ENCODE results near the gene FOXP1.

Gene FOXP1

GRCh38 chr3:71244826-71245488 lies 338.6 kb downstream of the FOXP1 start:
- no peak for DNase-seq (ENCODE audit: extremely low read depth, insufficient read length)
- Histone ChIP-seq H3K4me3 (replicated peaks; ENCODE audit: low read depth, low read length) (no peak overlapping the region), H3K36me3 (ENCODE audit: control insufficient read depth, insufficient read depth, low read length) (no peaks in the 10 kb centered on the region), H3K27me3 (replicated peaks; ENCODE audit: control insufficient read depth, insufficient read depth, low read length) (no peaks in the 10 kb centered on the region; the same call in 1 of the 2 replicates)
- TF ChIP-seq CTCF (IDR thresholded peaks at IDR 0.05; ENCODE audit: insufficient read depth, low read length, poor library complexity, severe bottlenecking), result no peak

GRCh38 chr3:71244153-71244825 lies 339.2 kb downstream of the FOXP1 start:
- no peak for TF ChIP-seq CTCF (IDR thresholded peaks at IDR 0.05; ENCODE audit: insufficient read depth, low read length, poor library complexity, severe bottlenecking)
- no peaks in the 10 kb centered on the region for H3K36me3 ChIP-seq (ENCODE audit: control insufficient read depth, insufficient read depth, low read length)
- no peak for DNase-seq (ENCODE audit: extremely low read depth, insufficient read length)
- H3K4me3 ChIP-seq (replicated peaks; ENCODE audit: low read depth, low read length), result no peak overlapping the region
- H3K27me3 ChIP-seq (replicated peaks; ENCODE audit: control insufficient read depth, insufficient read depth, low read length), result no peaks in the 10 kb centered on the region; the same call in 1 of the 2 replicates

GRCh38 chr3:71243229-71243628 lies 340.3 kb downstream of the FOXP1 start:
- no peak for TF ChIP-seq CTCF (IDR thresholded peaks at IDR 0.05; ENCODE audit: insufficient read depth, low read length, poor library complexity, severe bottlenecking)
- no peak for DNase-seq (ENCODE audit: extremely low read depth, insufficient read length)
- H3K27me3 ChIP-seq (replicated peaks; ENCODE audit: control insufficient read depth, insufficient read depth, low read length), result no peaks in the 10 kb centered on the region; the same call in 1 of the 2 replicates
- no peaks in the 10 kb centered on the region for H3K36me3 ChIP-seq (ENCODE audit: control insufficient read depth, insufficient read depth, low read length)
- H3K4me3 ChIP-seq (replicated peaks; ENCODE audit: low read depth, low read length), result no peak overlapping the region

- no peak for DNase-seq (ENCODE audit: extremely low read depth, insufficient read length)
- H3K27me3 ChIP-seq (replicated peaks; ENCODE audit: control insufficient read depth, insufficient read depth, low read length), result no peaks in the 10 kb centered on the region; the same call in 1 of the 2 replicates
- H3K4me3 ChIP-seq (replicated peaks; ENCODE audit: low read depth, low read length), result no peak overlapping the region
- no peak for TF ChIP-seq CTCF (IDR thresholded peaks at IDR 0.05; ENCODE audit: insufficient read depth, low read length, poor library complexity, severe bottlenecking)
- no peaks in the 10 kb centered on the region for H3K36me3 ChIP-seq (ENCODE audit: control insufficient read depth, insufficient read depth, low read length)
These were observed 341.5 kb downstream of the FOXP1 start for GRCh38 chr3:71241981-71242560.

GRCh38 chr3:71241246-71241901 lies 342.2 kb downstream of the FOXP1 start:
- TF ChIP-seq CTCF (IDR thresholded peaks at IDR 0.05; ENCODE audit: insufficient read depth, low read length, poor library complexity, severe bottlenecking), result no peak
- Histone ChIP-seq H3K27me3 (replicated peaks; ENCODE audit: control insufficient read depth, insufficient read depth, low read length) (no peaks in the 10 kb centered on the region; the same call in 1 of the 2 replicates), H3K4me3 (replicated peaks; ENCODE audit: low read depth, low read length) (no peak overlapping the region), H3K36me3 (ENCODE audit: control insufficient read depth, insufficient read depth, low read length) (no peaks in the 10 kb centered on the region)
- no peak for DNase-seq (ENCODE audit: extremely low read depth, insufficient read length)
